HepG2 (cell line): ENCODE measurements around the gene PAPPA.

Source experiments
- KDM1A ChIP-seq: IDR thresholded peaks from 2 replicates; pipeline ENCODE4 v1.6.1; 2016; ENCODE audit warnings: missing compliant biosample characterization
- RAD21 ChIP-seq: fragments of 450-650 bp; formaldehyde crosslinking; IDR thresholded peaks from 2 replicates; pipeline ENCODE4 v1.5.0; 2020; ENCODE audit warnings: mild to moderate bottlenecking
- SAFB2 ChIP-seq: sonication (generic); formaldehyde crosslinking; IDR thresholded peaks from 2 replicates; pipeline ENCODE4 v1.5.1; 2020; ENCODE audit warnings: missing genetic modification reagents, low read depth, mild to moderate bottlenecking, borderline replicate concordance
- ZBTB42 ChIP-seq: sonication (generic); formaldehyde crosslinking; IDR thresholded peaks from 2 replicates; pipeline ENCODE4 v1.5.0; 2020; ENCODE audit warnings: mild to moderate bottlenecking, missing genetic modification reagents
- TF ChIP-seq, protein P1 (sequence below): IDR thresholded peaks from 2 replicates; pipeline ENCODE4 v1.6.1; 2012; ENCODE audit warnings: inconsistent platforms

DNA sequence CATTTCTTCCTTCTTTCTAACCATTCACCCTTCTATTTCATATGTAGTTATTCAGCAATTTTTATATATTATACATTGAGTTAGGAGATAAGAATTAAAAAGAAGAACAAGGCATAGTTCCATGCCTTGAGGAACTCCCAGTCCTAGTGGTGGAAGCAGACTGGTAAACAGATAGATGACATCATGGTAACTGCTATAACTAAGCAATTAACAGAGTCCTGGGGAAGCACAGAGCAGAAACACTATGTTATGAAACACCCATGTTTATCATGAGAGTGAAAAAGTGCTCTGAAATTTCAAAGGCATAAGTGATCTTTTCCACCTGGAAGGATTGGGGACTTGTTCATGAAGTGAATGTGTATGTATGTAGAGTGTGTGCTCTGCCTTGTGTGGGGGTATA, 14.6 kb downstream of the PAPPA start:
- TF ChIP-seq RAD21 (no peak), KDM1A (CRISPR knock-in tag) (no peak), SAFB2 (CRISPR knock-in tag) (no peak), ZBTB42 (CRISPR knock-in tag) (no peak)
- TF ChIP-seq, protein P1, sequence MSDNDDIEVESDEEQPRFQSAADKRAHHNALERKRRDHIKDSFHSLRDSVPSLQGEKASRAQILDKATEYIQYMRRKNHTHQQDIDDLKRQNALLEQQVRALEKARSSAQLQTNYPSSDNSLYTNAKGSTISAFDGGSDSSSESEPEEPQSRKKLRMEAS, result no peak
